ENCODE data around the gene CDK19.

GRCh38 chr6:110621061-110621460, 194.2 kb downstream of the CDK19 start:
- TF ChIP-seq POLR2A (IDR thresholded peaks at IDR 0.05; ENCODE audit: low read length) = no peak
- TF ChIP-seq GATA1 (IDR thresholded peaks at IDR 0.05; ENCODE audit: low read depth, low read length) = no peak

All from erythroblast (primary cell).